HG03520 (cell line): ENCODE results near the gene CFAP221.

ENCODE experiments used
- ATAC-seq: cut with Tn5 transposase; IDR thresholded peaks from one replicate; pipeline ENCODE4 v1.9.1; 2021; ENCODE audit warnings: mild to moderate bottlenecking, moderate library complexity; ENCODE audit not compliant: unreplicated experiment

CFAP221 gene

DNA sequence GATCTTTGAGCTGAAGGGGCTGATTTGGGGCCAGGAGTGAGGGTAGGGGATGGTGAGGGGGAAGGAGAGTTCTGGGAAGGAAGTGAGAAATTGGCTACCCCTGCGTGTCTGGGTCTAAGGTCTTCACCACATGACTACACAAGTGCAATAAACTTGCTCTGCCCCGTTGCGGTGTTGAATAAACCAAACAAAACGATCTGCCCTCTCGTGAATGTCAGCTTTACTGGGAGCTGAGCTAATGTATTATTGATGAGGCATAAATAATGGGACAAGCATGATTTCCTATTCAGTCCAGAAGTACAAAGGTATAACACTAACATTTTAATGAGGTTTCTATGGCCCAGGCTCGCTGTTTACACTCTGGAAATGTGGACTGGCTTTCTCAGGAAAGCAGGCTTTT lies 8.0 kb upstream of the CFAP221 start:
- no peak for ATAC-seq

- no peak for ATAC-seq
Observed at GRCh38 chr2:119536707-119537106, 7.5 kb upstream of the CFAP221 start.

- ATAC-seq: no peak
Observed at GRCh38 chr2:119537792-119538191, 6.5 kb upstream of the CFAP221 start.

- ATAC-seq: no peak
Observed at GRCh38 chr2:119541476-119541875, 2.8 kb upstream of the CFAP221 start.

DNA sequence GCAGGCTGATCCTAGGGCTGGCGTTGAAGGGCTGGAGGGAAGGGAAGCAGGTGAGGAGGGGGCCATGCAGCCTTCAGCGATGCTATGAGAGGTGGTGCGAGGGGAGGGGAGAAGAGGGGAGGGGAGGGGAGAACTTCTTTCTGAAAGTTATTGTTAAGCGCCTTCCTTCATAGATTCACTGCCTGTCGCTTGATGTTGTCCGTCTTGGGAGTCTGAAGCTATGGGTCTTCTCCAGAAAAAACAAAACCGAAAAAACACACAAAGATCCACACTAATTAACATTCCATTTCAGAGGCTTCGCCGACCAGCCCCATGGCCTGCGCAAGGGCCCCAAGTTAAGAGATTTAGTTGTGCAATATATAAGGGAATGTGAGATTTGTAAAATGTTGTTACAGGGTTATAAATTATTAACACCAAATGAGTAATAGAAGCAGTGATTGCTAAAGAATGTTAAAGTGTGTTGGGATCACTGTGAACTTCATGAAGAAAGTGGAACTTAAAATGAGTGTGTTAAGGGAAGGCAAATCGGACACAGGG lies 758 bp downstream of the CFAP221 start:
- ATAC-seq: no peak

DNA sequence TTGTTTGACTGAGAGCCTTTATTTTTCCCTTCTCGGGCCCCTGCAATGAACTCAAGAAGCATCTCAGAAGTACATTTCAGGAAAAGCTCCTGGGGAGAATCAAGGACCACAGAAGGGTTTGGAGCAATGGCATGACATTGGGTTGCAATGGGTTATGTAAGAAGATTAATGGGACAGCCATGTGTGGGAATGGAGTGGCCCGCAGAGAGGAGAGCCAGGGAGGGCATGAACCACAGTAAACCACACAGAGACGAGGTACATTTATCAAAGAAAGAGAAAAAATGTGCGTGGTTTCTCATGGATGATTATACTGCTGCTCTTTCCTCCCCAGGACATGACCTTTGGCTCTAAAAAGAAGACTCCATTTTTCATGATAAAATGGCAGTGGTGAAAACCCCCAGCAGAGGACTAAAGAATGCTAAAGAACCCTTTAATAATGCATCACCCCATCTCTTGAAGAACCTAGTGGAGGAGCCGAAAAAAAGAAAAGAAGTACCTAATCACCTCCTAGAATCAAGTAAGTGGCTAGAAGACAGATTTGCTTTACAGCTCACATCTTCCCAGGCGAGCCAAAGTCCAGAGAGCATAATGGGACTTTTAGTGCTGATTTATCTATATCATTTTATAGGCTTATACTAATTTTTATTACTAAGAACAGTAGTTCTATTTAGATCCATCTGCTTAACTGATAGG lies 1.7 kb downstream of the CFAP221 start:
- no peak for ATAC-seq

DNA sequence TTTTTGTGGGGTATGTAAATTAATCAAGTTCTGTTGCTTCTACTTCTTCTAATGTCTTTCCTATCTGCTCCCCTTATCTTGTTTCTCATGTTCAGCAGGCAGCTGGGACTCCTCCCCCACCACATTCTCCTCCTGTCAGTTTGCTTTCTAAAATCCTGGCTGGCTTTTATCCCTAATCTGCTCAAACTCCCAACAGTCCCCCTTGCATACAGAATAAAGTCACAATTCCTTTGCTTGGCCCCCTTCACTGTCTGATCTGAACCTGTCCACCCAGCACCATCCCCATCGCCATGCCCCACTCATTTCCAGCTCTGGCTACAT lies 2.2 kb downstream of the CFAP221 start:
- ATAC-seq: no peak

DNA sequence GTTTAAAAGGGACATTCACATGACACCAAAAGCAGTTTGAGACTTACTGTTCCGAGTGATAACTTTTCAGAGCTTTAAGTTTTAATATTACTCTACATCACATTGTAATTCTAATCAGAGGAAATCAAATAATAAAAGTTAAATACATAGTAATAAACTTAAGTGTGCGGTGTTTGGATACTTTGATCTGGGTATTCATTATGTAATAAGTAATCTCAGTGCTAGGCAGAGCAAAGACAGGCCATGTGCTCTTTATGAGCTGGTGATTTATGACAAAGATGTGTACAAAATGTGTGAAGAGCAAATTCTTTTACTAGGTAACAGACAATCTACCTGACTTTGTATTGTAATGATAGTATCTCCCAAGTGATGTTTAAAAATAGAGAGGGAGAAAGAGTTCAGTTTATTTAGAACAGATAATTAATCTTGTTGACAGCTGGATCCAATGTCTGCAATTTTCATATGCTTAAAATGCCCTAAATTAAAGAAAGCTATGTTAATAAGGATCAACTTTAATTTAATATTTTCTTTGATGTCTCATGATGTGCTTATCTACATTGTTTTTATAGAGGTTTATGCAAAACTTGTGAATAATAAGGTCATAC lies 4.4 kb downstream of the CFAP221 start:
- no peak for ATAC-seq

GRCh38 chr2:119549241-119549640 lies 5.0 kb downstream of the CFAP221 start:
- ATAC-seq: no peak

- no peak for ATAC-seq
Observed at GRCh38 chr2:119550346-119550745, 6.1 kb downstream of the CFAP221 start.

DNA sequence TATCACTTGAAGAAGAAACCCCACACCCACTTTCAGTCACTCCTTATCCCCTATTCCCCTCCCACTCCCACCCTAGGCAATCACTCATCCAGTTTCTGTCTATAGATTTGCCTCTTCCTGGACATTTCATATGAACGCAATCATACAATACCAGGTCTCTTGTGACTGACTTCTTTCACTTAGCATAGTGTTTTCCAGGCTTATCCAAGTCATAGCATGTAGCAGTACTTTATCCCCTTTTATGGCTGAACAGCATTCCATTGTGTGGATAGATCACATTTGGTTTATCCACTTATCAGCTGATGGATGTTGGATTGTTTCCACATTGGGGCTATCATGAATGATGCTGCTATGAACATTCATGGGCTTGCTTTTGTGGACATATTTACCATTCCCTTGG lies 6.6 kb downstream of the CFAP221 start:
- ATAC-seq: no peak

- ATAC-seq: no peak
Observed at GRCh38 chr2:119552902-119553301, 8.7 kb downstream of the CFAP221 start.

DNA sequence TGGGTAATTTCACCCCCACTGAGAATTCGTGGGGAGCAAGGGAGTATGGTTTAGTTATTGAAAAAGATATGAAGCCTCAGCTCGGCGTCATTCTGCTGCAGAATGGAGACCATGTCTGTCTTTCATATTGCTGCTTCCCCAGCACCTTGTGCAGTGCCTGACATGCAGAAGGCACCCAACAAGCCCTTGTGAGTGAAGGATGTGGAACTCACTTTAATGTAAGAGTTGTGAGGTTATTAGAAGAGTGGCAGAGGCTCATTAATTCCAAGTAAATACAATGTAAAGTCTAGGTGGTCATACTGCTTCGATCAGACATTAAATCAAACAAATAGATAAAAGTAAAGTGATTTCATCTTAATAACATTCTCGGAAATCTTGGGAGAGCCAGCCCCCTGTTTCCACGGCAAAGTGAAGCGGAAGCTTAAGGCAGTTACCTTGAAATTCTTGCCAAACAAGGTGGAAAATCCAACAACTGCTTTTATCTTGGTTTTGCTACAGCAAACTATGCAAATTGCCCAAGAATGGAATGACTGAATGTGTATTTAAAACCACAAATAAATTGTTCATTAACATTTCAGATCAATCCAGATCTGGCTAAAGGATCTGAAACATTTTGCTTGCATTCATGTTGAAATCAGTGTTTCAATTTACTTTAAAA lies 9.6 kb downstream of the CFAP221 start:
- no peak for ATAC-seq

DNA sequence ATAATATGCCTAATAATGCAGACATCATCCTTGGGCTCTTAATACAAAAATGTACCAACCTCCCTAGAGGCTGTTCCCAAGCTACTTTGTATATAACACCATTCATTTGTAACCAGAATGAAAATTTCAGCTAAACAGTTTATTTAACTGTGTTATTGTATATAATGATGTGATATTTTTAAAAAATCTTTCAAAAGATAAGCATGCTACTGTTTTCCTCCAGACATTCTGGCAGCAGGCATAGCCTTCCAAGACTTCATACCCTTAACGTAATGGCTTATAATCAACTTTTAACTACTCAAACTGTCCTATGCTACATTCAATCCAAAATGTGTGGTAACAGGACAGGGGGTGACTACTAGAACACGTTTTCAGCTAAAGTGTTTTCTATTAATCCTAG lies 21.2 kb downstream of the CFAP221 start:
- ATAC-seq: no peak

GRCh38 chr2:119567292-119567691 lies 23.0 kb downstream of the CFAP221 start:
- ATAC-seq: no peak

- ATAC-seq: peak; percentile 99
Observed at GRCh38 chr2:119574108-119574815, 30.0 kb downstream of the CFAP221 start.

DNA sequence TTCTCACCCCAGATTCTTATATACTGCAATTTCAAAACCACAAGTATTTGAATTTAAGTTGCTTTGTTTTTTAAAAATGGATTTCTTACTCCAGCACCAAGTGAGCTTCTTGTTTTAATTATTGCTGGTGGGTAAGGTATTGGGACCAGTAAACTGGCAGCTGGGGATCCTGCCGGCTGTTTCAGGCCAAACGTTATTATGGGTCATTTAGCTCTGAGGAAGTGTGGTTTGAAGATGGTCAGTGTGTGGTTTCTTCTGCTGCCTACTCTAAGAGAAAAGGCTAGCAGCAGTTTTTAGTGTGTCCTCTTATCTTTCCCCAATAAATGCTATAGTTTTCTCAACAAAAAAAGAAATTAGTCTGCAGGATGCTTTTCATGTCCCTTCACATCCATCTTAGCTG lies 30.6 kb downstream of the CFAP221 start:
- no peak for ATAC-seq

DNA sequence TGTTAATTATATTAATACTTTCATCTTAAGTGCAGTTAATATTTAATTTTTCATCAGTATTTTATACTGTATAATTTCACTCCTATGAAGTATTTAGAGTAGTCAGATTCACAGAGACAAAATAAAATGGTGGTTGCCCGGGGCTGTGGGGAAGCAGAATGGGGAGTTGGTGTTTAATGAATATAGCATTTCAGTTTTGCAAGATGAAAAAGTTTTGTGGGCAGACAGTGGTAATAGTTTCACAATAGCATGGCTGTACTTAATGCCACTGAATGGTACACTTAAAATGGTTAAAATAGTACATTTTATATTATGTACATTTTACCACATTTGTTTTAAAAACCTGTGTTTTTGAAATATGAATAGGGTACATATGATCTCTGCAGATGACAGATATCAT lies 31.2 kb downstream of the CFAP221 start:
- ATAC-seq: no peak

DNA sequence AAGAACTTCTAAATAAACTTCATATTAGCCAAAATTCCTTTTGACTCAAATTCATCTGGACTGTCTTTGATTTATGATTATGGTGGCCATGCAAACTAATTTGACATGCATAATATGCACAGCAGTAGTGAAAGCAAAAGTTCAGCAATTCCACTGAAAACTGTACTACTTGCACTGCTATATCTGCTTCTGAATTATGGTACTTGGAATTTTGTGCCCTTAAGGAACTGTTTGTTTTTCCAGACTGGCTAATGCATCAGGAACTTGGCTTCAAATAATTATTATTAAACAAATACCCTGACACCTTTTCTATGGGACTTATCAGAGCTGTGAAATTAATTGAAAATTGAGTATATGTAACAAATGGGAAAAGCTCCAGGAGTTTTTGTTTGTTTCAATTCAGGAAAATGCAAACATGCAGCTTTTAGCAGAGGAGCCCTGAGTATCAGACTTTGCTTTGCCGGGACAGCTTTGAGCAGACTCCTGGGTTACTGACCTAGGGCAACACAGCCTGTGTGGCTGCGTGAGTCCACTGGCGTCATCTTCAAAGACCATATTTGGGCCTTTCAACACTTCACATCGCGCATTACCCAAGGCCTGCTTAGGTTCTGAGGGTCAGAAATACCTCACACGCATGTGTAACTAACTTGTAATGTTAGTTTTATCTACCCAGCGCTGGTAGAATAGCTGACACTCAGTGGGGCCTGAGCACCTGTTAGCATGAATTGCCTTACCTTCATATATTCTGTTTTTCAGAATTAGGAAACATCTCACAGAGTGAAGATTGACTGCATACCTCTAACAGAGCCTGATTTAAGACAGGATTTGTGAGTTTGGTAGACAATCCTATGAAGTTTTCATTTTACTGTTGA lies 35.4 kb downstream of the CFAP221 start:
- ATAC-seq: no peak

DNA sequence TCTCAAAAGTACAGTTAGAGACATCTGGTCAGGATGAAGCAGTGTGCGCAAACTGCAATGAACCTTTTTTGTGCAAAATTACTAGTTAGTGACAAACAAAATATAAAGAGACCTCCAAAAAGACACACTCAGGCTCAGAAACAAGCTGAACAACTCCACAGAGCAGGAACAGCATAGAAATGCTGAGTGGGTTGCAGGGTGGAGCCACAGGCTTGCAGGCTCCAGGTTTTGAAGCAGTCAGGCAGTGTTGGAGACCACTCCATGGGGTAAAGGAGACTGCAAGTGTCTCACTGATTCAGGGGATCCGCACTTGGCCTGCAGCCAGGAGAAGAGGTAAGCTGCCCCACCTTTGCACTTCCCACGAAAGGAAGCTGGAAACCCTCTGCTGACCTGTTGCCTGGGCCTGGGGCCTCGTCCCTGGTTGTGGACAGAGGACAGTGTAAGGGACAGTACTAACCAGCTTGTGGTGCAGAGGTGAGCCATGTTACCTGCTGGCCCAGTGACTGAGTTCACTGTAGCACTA lies 36.4 kb downstream of the CFAP221 start:
- ATAC-seq: no peak
